Hepatocyte (in vitro differentiated cells): ENCODE data around the gene EFNA2.

Experiments used
- CTCF ChIP-seq: fragments of 200-600 bp; sonication (generic); IDR thresholded peaks from 2 replicates; pipeline ENCODE4 v1.5.1; 2016; ENCODE audit warnings: antibody characterized with exemption, mild to moderate bottlenecking; ENCODE audit not compliant: poor library complexity
- EZH2 ChIP-seq: fragments of 200-600 bp; sonication (generic); IDR thresholded peaks from 2 replicates; pipeline ENCODE4 v1.6.1; 2016; ENCODE audit warnings: antibody characterized with exemption, mild to moderate bottlenecking, borderline replicate concordance
- EZH2phosphoT487 ChIP-seq: fragments of 200-600 bp; sonication (generic); IDR thresholded peaks from one replicate; pipeline ENCODE4 v1.6.1; 2018; ENCODE audit warnings: antibody characterized with exemption, mild to moderate bottlenecking, low read depth, moderate library complexity; ENCODE audit not compliant: unreplicated experiment, severe bottlenecking

GRCh38 chr19:1322198-1322981 lies 36.7 kb downstream of the EFNA2 start:
- TF ChIP-seq CTCF (no peak), EZH2 (no peak), EZH2phosphoT487 (no peak)
